ENCODE data around the gene CHMP2A.
A peak's percentile ranks its signal among the peaks of the same experiment; 100 is the strongest.

CHMP2A gene

GRCh38 chr19:58569943-58570670 is 15.2 kb upstream of the CHMP2A start:
- no peak for DNase-seq (ENCODE audit: low spot score)

- no peak for DNase-seq (ENCODE audit: low spot score)
Measured at GRCh38 chr19:58569191-58569942, 14.5 kb upstream of the CHMP2A start.

- no peak for DNase-seq (ENCODE audit: low spot score)
Measured at GRCh38 chr19:58568453-58569130, 13.7 kb upstream of the CHMP2A start.

GRCh38 chr19:58566989-58567388 is 12.1 kb upstream of the CHMP2A start:
- no peak for DNase-seq (ENCODE audit: low spot score)

DNA sequence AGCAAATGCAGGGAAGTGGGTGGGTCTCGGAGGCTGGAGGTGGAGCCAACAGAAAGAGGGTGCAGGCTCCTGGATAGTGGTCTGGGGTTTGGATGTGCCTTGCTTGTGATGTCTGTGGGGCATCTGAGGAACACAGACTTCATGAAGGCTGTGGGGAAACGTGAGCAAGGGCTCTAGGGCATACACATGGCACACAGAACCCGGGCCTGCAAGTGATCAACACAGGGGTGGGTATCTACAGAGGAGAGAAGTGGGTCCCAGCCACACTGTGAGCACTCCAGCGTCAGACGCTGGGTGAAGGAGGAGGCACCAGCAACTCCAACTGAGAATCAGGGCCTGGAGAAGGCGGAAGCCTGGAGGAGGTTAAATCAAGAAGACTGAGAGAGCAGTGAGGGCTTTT is 8.9 kb upstream of the CHMP2A start:
- no peak for DNase-seq (ENCODE audit: low spot score)

DNA sequence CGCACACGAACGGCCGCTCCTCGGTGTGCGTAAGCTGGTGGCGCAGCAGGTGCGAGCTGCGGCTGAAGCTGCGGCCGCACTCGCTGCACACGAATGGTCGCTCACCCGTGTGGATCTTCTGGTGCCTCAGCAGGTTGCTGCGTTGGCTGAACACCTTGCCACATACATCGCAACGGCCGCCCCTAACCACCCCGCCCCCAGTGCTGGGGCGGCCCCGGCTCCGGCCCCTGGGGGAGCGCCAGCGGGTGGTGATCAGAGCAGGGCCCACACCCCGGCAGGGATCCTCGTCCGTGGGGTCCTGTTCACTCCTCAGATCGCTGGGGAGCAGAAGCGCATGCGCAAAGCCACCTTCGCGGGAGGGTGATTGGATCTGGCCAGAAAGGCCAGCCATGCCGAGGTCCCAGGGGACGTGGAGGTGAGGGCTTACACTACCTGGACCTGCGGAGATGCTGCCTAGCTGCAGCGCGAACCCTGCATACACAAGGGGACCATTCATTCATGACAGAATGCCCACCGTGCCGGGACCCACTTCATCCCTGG is 8.2 kb upstream of the CHMP2A start:
- DNase-seq (ENCODE audit: low spot score): no peak

- DNase-seq (ENCODE audit: low spot score): no peak
Measured at GRCh38 chr19:58562122-58563033, 7.5 kb upstream of the CHMP2A start.

DNA sequence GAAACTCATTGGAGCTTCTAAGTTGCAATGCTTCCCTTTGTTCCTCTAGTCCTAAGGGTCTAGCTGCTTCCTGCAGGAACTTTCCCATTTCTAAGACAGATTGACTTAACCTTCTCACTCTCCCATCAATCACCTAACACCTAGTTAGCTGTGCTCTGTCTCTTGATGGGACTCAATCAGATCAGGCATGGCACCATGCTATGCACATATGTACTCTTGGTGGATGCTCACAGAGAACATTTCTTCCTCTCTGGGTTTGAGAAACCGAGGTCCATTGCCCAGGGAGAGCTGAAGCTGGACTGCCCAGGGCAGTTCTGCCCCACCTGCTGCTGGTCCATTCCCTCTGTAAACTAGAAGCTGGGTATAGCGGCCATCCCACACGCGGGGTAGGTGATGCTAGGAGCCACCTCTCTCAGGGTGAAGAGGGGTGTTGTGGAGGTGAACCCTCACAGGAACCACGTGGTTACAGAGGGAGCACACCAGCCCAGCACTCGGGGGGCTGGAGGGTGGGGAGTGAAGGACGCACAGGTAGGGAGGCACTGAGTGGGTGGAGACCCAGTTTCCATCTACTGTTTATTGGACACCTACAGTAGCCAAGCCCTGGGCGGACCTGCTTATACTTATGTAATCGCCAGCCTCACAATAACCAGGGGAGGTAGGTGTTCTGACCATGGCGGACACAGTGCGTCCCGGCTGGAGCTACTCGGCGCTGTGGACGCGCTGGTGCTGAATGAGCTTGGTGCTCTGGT is 6.6 kb upstream of the CHMP2A start:
- no peak for DNase-seq (ENCODE audit: low spot score)

- no peak for DNase-seq (ENCODE audit: low spot score)
Measured at GRCh38 chr19:58560921-58561320, 6.0 kb upstream of the CHMP2A start.

DNA sequence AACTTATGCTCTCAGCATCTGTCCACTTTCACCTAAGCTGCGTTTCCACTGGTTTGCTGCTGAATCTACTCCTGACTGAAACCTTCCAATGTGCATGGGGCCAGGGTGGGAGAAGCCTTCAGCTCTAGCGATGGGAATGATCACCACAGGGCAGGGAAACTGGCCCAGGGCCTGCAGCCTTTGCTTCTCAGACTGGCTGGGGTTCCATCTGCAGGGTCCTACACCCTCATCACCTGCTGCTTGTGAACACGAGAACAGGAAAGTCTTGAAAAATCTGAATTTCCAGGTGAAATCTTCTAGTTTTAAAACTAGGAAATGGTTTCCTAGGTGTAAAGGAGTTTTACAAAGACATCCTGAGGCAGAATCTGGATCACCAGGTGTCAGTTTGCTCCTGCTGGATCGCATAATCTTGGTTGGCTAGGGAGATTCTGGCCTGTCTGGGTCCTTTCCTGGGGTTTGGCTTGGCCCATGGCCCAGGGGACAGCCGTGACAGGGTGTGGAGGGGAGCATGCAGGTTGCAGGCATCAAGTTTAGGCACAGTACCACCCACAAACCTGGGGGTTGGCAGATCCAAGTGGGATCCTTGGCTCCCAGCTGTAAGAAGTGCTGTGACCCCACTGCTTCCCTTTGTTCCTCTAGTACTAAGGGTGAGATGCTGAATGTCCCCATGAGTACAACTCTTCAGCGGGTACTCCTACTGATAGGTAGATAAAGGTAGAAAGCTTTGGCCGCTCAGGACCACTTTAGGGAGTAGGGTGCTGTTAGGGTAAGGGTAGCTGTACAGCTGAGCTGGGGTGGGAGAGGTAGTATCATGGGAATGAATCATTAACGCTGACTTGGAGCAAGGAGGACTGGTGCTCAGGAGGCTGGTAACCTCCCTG is 5.3 kb upstream of the CHMP2A start:
- no peak for DNase-seq (ENCODE audit: low spot score)

DNA sequence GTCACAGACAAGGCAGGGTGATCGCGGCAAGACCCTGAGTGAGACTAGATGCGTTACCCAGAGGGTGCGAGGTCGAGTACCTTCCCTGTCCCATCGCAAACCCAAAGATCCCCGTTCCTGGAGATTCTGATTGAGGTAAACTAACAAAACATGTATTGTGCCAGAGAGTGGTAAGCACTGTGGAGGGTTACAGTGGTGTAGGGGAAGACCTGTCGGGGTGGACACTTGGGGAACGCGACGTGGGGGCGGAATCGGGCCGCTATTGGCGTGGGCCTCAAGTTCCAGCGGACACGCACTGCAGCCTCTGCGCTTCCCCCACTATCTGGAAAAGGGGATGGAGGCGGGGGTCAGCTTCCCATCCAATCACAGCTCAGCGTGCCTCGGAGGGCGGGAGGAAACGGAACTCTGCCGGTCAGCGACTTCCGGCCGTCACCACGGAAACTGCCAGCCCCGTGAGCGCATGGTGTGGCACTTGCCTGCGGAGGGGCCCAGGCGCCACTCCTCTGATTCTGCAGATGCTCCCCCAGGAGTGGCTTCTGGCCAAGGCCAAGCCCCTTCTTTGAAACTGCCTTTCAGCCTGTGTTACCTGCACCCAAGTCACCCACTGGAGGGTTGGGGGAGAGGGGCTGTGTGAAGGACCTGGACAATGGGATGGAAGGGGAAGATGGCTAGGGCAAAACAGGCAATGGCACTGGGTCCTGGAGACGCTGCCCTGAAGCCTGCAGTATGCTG is 4.5 kb upstream of the CHMP2A start:
- peak; percentile 92 for DNase-seq (ENCODE audit: low spot score)

DNA sequence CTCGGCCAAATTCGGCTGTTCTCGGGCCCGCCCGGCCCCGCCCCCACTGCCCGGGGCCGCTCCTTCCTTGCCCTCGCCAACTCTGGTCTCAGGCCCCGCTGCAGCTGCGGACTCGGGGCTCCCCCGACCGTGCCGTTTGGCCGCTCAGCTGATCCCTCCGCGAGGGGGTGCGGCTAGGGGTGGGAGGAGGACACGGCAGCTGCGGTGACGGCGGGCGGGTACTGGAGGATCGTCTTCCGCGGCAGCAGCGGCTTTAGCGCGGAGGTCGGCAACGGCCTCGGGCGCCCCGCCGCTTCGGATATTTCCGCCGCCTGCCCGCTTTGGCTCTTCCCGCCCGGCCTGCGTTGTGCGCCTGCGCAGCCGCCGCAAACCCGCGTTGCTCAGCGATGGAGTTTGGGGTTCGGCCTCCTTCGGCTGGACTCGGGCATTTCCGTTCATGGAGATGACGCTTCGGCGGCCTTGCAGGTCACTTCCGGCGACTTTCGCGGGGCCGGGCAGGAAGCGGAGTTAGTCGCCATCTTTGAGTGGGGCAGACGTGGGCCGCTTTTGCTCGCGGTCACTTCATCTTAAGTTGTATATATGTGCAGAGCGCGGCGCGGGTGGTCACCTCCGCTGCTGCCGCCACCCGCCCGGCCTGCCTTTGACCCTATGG is 3.8 kb upstream of the CHMP2A start:
- DNase-seq (ENCODE audit: low spot score): peak; percentile 98

DNA sequence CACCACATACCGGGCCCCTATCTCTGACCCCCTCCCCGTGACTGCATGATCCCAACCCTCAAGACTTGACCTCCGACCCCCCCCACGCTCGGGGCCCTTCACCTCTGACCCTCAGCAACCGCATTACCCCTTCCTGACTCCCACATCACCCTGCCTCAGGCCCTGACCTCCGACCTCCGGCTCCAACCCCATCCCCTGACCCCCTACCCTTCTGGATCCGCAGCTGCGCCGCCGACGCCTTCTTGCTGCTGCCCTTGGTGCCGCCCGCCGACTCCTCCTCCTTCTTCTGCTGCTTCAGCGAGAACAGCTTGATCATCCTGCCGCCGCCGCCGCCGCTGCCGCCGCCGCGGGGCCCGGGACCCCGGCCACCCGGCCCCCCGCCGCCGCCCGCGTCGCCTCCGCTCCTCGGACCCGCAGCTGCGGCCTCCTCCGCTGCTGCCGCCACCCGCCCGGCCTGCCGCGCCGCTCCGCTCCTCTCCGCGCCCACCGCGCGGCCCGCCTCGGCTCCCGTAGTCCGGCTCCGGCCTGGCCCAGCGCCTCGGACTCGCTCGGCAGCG is 3.2 kb upstream of the CHMP2A start, which contains the start of gene UBE2M:
Gene UBE2M, minus strand, starts transcription at position 546 of the 557 bp plus-strand sequence. Its CDS starts 230 bp downstream, at position 316.
- no peak for DNase-seq (ENCODE audit: low spot score)

GRCh38 chr19:58557221-58558065 is 2.5 kb upstream of the CHMP2A start:
- no peak for DNase-seq (ENCODE audit: low spot score)

GRCh38 chr19:58556622-58557220 is 1.8 kb upstream of the CHMP2A start:
- no peak for DNase-seq (ENCODE audit: low spot score)

- DNase-seq (ENCODE audit: low spot score): no peak
Measured at GRCh38 chr19:58555920-58556621, 1.2 kb upstream of the CHMP2A start.

Measured in LoVo (cell line).